Measurements from ENCODE around the gene PLEKHM2. TPM values are rescaled to one million over a fixed set of nuclear protein-coding genes. Genes with fewer than 3 reads are reported as not detected.

Gene PLEKHM2
- total RNA-seq, 1 experiment from 2014 or later = 37.0 TPM

Other genes with a start within 250 kb of the PLEKHM2 start
- gene CTRC, start 245.9 kb upstream of the PLEKHM2 start, total RNA-seq (2014; rRNA removed) = not detected in 2 replicates
- not detected in 2 replicates for gene CELA2A, start 227.6 kb upstream of the PLEKHM2 start, total RNA-seq (2014; rRNA removed)
- gene CELA2B, start 208.2 kb upstream of the PLEKHM2 start, total RNA-seq (2014; rRNA removed) = not detected in 2 replicates
- 8.2 and 11.3 TPM in 2 replicates for gene CASP9, start 160.1 kb upstream of the PLEKHM2 start, total RNA-seq (2014; rRNA removed)
- gene DNAJC16, start 157.5 kb upstream of the PLEKHM2 start, total RNA-seq (2014; rRNA removed) = 18.9 and 19.1 TPM in 2 replicates
- 2.6 and 3.7 TPM in 2 replicates for gene AGMAT, start 99.3 kb upstream of the PLEKHM2 start, total RNA-seq (2014; rRNA removed)
- 6.2 and 10.8 TPM in 2 replicates for gene DDI2, start 66.9 kb upstream of the PLEKHM2 start, total RNA-seq (2014; rRNA removed)
- 0.19 and 0.40 TPM in 2 replicates for gene SLC25A34, start 51.9 kb downstream of the PLEKHM2 start, total RNA-seq (2014; rRNA removed)
- 0.11 TPM in 1 of 2 replicates, not detected in the other for gene TMEM82, start 58.2 kb downstream of the PLEKHM2 start, total RNA-seq (2014; rRNA removed)
- gene FBLIM1, start 74.5 kb downstream of the PLEKHM2 start, total RNA-seq (2014; rRNA removed) = 10.3 and 10.4 TPM in 2 replicates
- gene UQCRHL, start 123.3 kb downstream of the PLEKHM2 start, total RNA-seq (2014; rRNA removed) = 1.3 and 1.4 TPM in 2 replicates
- 7.6 and 7.7 TPM in 2 replicates for gene SPEN, start 163.4 kb downstream of the PLEKHM2 start, total RNA-seq (2014; rRNA removed)

Measured in LHCN-M2 (cell line).